ENCODE measurements around the gene URGCP.

GRCh38 chr7:43834463-43835251 is 71.7 kb downstream of the URGCP start:
- no peak for TF ChIP-seq EZH2 (IDR thresholded peaks at IDR 0.05; ENCODE audit: low read length, unreplicated experiment)
- no peak for TF ChIP-seq CTCF (conservative IDR thresholded peaks at IDR 0.05; ENCODE audit: low read depth, low read length)
- no peak for TF ChIP-seq EZH2phosphoT487 (IDR thresholded peaks at IDR 0.05; ENCODE audit: borderline replicate concordance, low read length)
